Spinal cord (tissue), 10 donors: ENCODE measurements around the gene HLA-E. TPM values are rescaled to one million over a fixed set of nuclear protein-coding genes. Genes with fewer than 3 reads are reported as not detected.
A peak's percentile ranks its signal among the peaks of the same experiment; 100 is the strongest.

Experiments used
- DNase-seq, 6 donors: peaks; one replicate each; pipeline versions ENCODE4 v3.0.0 to v3.0.0-alpha.2; 2013 to 2015; ENCODE audit warnings: low spot score in 6 of 6, low read depth in 4 of 6
- H3K27ac ChIP-seq: one replicate; pipeline ENCODE4 v1.5.1; 2013; ENCODE audit warnings: low read depth, low read length, control low read depth
- H3K27me3 ChIP-seq: one replicate; pipeline ENCODE4 v1.6.1; 2013; ENCODE audit warnings: low read length; ENCODE audit not compliant: control insufficient read depth, insufficient read depth
- H3K36me3 ChIP-seq: one replicate; pipeline ENCODE4 v1.6.1; 2013; ENCODE audit warnings: low read length; ENCODE audit not compliant: control insufficient read depth, insufficient read depth
- H3K4me1 ChIP-seq: one replicate; pipeline ENCODE4 v1.6.1; 2013; ENCODE audit warnings: low read length; ENCODE audit not compliant: control insufficient read depth, insufficient read depth
- H3K4me3 ChIP-seq: one replicate; pipeline ENCODE4 v1.5.1; 2013; ENCODE audit warnings: low read depth, low read length, control low read depth
- H3K9me3 ChIP-seq: one replicate; pipeline ENCODE4 v1.6.1; 2013; ENCODE audit warnings: low read length; ENCODE audit not compliant: control insufficient read depth, insufficient read depth
- WGBS: methylation state at CpG from one replicate; pipeline ENCODE4 v1.1.5; 2013; ENCODE audit warnings: missing lambda C conversion rate; ENCODE audit not compliant: insufficient coverage; 5-methylcytosine and 5-hydroxymethylcytosine counted together
- polyA plus RNA-seq, 2 donors: library from polyadenylated mRNA; unstranded; fragments of 120-200 nt; gene quantifications; one replicate each; pipeline ENCODE4 v1.2.1, GENCODE V29; 2013; ENCODE audit not compliant: insufficient read length in 2 of 2
- total RNA-seq, 2 donors: library from RNA; depleted of rRNA in 1 of 2; stranded (reverse); fragments of 120-200 nt in 1 of 2; fragments of >200 nt in 1 of 2; gene quantifications; one replicate each; pipeline versions ENCODE4 v1.2.3 to v1.2.4, GENCODE V29; 2013 to 2014
- donor health status: healthy.

Gene HLA-E
- total and polyA plus RNA-seq, 4 donors, result 78.9 to 173 (median 92.8) TPM

- peaks cover 20% of the 10 kb centered on the region for H3K4me1 ChIP-seq
- 12% methylated on average over 39 of the region's 41 CpGs for WGBS
- H3K4me3 ChIP-seq, result no peak overlapping the region
- H3K27ac ChIP-seq, result no peak overlapping the region
- no peak for DNase-seq
- H3K9me3 ChIP-seq, result no peaks in the 10 kb centered on the region
- peaks cover 92% of the 10 kb centered on the region for H3K27me3 ChIP-seq
- no peaks in the 10 kb centered on the region for H3K36me3 ChIP-seq
Measured at GRCh38 chr6:30452736-30453507, 36.4 kb upstream of the HLA-E start.

GRCh38 chr6:30453508-30454116 is 35.7 kb upstream of the HLA-E start:
- H3K27me3 ChIP-seq, result peaks cover 89% of the 10 kb centered on the region
- H3K4me3 ChIP-seq, result no peak overlapping the region
- WGBS, result 2% methylated on average over 21 of the region's 26 CpGs
- no peaks in the 10 kb centered on the region for H3K9me3 ChIP-seq
- no peaks in the 10 kb centered on the region for H3K36me3 ChIP-seq
- peaks cover 20% of the 10 kb centered on the region for H3K4me1 ChIP-seq
- peak in 3 of 6 donors; percentile 51 to 91 (median 83) for DNase-seq
- no peak overlapping the region for H3K27ac ChIP-seq

GRCh38 chr6:30459145-30459544 is 30.2 kb upstream of the HLA-E start:
- no CpG with 5 or more reads among the region's 1 CpG for WGBS
- DNase-seq, result no peak
- Histone ChIP-seq H3K36me3 (no peaks in the 10 kb centered on the region), H3K27me3 (peaks cover 85% of the 10 kb centered on the region), H3K4me1 (peaks cover 7% of the 10 kb centered on the region), H3K27ac (no peak overlapping the region), H3K4me3 (no peak overlapping the region), H3K9me3 (no peaks in the 10 kb centered on the region)

GRCh38 chr6:30461055-30461454 is 28.3 kb upstream of the HLA-E start:
- H3K27ac ChIP-seq, result no peak overlapping the region
- no peak overlapping the region for H3K4me3 ChIP-seq
- no peaks in the 10 kb centered on the region for H3K36me3 ChIP-seq
- no peak for DNase-seq
- 52% methylated on average over 5 of the region's 5 CpGs for WGBS
- H3K4me1 ChIP-seq, result peaks cover 13% of the 10 kb centered on the region
- no peaks in the 10 kb centered on the region for H3K9me3 ChIP-seq
- H3K27me3 ChIP-seq, result peaks cover 88% of the 10 kb centered on the region

GRCh38 chr6:30462482-30462881 is 26.8 kb upstream of the HLA-E start:
- H3K27ac ChIP-seq, result no peak overlapping the region
- H3K27me3 ChIP-seq, result peaks cover 92% of the 10 kb centered on the region
- H3K4me3 ChIP-seq, result no peak overlapping the region
- WGBS, result 55% methylated on average over 7 of the region's 7 CpGs
- DNase-seq, result no peak
- no peaks in the 10 kb centered on the region for H3K36me3 ChIP-seq
- H3K4me1 ChIP-seq, result peaks cover 26% of the 10 kb centered on the region
- no peaks in the 10 kb centered on the region for H3K9me3 ChIP-seq

- no peak overlapping the region for H3K4me3 ChIP-seq
- peaks cover 26% of the 10 kb centered on the region for H3K4me1 ChIP-seq
- 46% methylated on average over 5 of the region's 9 CpGs for WGBS
- DNase-seq, result no peak
- H3K9me3 ChIP-seq, result no peaks in the 10 kb centered on the region
- H3K36me3 ChIP-seq, result no peaks in the 10 kb centered on the region
- H3K27me3 ChIP-seq, result peaks cover 92% of the 10 kb centered on the region
- H3K27ac ChIP-seq, result no peak overlapping the region
Measured at GRCh38 chr6:30463242-30463641, 26.1 kb upstream of the HLA-E start.

- DNase-seq, result no peak
- Histone ChIP-seq H3K4me1 (peaks cover 26% of the 10 kb centered on the region), H3K27ac (no peak overlapping the region), H3K36me3 (no peaks in the 10 kb centered on the region), H3K27me3 (peaks cover 91% of the 10 kb centered on the region), H3K4me3 (no peak overlapping the region), H3K9me3 (no peaks in the 10 kb centered on the region)
- 9% methylated on average over 59 of the region's 64 CpGs for WGBS
Measured at GRCh38 chr6:30463651-30464618, 25.4 kb upstream of the HLA-E start.

- H3K27me3 ChIP-seq, result peaks cover 92% of the 10 kb centered on the region
- DNase-seq, result no peak
- WGBS, result 5% methylated on average over 10 of the region's 13 CpGs
Measured at GRCh38 chr6:30465595-30466306, 23.6 kb upstream of the HLA-E start.

GRCh38 chr6:30470968-30471367 is 18.3 kb upstream of the HLA-E start:
- DNase-seq, result no peak
- H3K4me1 ChIP-seq, result peaks cover 13% of the 10 kb centered on the region
- no peaks in the 10 kb centered on the region for H3K9me3 ChIP-seq
- H3K27me3 ChIP-seq, result peaks cover 43% of the 10 kb centered on the region
- H3K4me3 ChIP-seq, result no peak overlapping the region
- no peak overlapping the region for H3K27ac ChIP-seq
- H3K36me3 ChIP-seq, result no peaks in the 10 kb centered on the region
- WGBS, result no CpG with 5 or more reads among the region's 1 CpG

More at GRCh38 chr6:30465595-30466306, 23.6 kb upstream of the HLA-E start:
- H3K4me1 ChIP-seq, result peaks cover 26% of the 10 kb centered on the region
- no peak overlapping the region for H3K27ac ChIP-seq
- no peaks in the 10 kb centered on the region for H3K36me3 ChIP-seq
- H3K4me3 ChIP-seq, result no peak overlapping the region
- no peaks in the 10 kb centered on the region for H3K9me3 ChIP-seq
